Measurements from ENCODE around the gene VPS4B.

VPS4B gene

GRCh38 chr18:63407734-63408133, 14.5 kb downstream of the VPS4B start:
- Histone ChIP-seq H3K27me3 (ENCODE audit: insufficient read depth, low read depth, severe bottlenecking) (no peaks in the 10 kb centered on the region), H3K9me3 (ENCODE audit: severe bottlenecking) (no peaks in the 10 kb centered on the region), H3K27ac (no peak overlapping the region), H3K36me3 (peaks cover 71% of the 10 kb centered on the region), H3K4me3 (ENCODE audit: low read depth, low read length) (no peak overlapping the region)
- no peak for DNase-seq
- TF ChIP-seq, protein P1, sequence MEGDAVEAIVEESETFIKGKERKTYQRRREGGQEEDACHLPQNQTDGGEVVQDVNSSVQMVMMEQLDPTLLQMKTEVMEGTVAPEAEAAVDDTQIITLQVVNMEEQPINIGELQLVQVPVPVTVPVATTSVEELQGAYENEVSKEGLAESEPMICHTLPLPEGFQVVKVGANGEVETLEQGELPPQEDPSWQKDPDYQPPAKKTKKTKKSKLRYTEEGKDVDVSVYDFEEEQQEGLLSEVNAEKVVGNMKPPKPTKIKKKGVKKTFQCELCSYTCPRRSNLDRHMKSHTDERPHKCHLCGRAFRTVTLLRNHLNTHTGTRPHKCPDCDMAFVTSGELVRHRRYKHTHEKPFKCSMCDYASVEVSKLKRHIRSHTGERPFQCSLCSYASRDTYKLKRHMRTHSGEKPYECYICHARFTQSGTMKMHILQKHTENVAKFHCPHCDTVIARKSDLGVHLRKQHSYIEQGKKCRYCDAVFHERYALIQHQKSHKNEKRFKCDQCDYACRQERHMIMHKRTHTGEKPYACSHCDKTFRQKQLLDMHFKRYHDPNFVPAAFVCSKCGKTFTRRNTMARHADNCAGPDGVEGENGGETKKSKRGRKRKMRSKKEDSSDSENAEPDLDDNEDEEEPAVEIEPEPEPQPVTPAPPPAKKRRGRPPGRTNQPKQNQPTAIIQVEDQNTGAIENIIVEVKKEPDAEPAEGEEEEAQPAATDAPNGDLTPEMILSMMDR (IDR thresholded peaks at IDR 0.05; ENCODE audit: low read depth, low read length): no peak

GRCh38 chr18:63405986-63406385, 16.3 kb downstream of the VPS4B start:
- no peak overlapping the region for H3K4me3 ChIP-seq (ENCODE audit: low read depth, low read length)
- H3K36me3 ChIP-seq: peaks cover 83% of the 10 kb centered on the region
- no peak for DNase-seq
- no peaks in the 10 kb centered on the region for H3K9me3 ChIP-seq (ENCODE audit: severe bottlenecking)
- H3K27me3 ChIP-seq (ENCODE audit: insufficient read depth, low read depth, severe bottlenecking): no peaks in the 10 kb centered on the region
- no peak overlapping the region for H3K27ac ChIP-seq
- TF ChIP-seq, protein P1 (IDR thresholded peaks at IDR 0.05; ENCODE audit: low read depth, low read length): no peak

GRCh38 chr18:63402246-63403162, 19.8 kb downstream of the VPS4B start:
- H3K9me3 ChIP-seq (ENCODE audit: severe bottlenecking): no peaks in the 10 kb centered on the region
- no peak overlapping the region for H3K4me3 ChIP-seq (ENCODE audit: low read depth, low read length)
- TF ChIP-seq, protein P1 (IDR thresholded peaks at IDR 0.05; ENCODE audit: low read depth, low read length): no peak
- H3K27ac ChIP-seq: no peak overlapping the region
- H3K36me3 ChIP-seq: peaks cover 82% of the 10 kb centered on the region
- H3K27me3 ChIP-seq (ENCODE audit: insufficient read depth, low read depth, severe bottlenecking): no peaks in the 10 kb centered on the region
- DNase-seq: no peak

DNA sequence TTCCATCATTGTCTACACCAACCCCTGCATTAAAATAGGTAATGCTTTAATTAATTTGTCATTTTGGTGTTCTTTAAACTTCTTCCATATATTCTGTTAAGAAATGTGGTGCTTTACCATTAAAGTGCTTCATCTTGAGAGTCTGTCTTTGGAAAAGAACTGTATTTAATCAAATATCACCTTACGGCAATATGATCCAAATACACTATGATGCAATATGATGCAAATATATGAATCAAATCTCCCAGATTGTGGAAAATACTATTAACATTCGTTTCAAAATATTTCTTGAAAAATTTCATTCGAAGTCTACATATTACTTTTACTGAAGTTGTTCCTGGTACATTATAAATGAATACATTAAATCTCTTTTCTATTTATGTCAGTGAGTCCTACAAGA, 23.0 kb downstream of the VPS4B start:
- Histone ChIP-seq H3K27me3 (ENCODE audit: insufficient read depth, low read depth, severe bottlenecking) (no peaks in the 10 kb centered on the region), H3K36me3 (peaks cover 97% of the 10 kb centered on the region), H3K27ac (no peak overlapping the region), H3K4me3 (ENCODE audit: low read depth, low read length) (no peak overlapping the region), H3K9me3 (ENCODE audit: severe bottlenecking) (no peaks in the 10 kb centered on the region)
- DNase-seq: no peak
- TF ChIP-seq, protein P1 (IDR thresholded peaks at IDR 0.05; ENCODE audit: low read depth, low read length): no peak

GRCh38 chr18:63397349-63397748, 24.9 kb downstream of the VPS4B start:
- Histone ChIP-seq H3K36me3 (peaks cover 92% of the 10 kb centered on the region), H3K27ac (no peak overlapping the region), H3K4me3 (ENCODE audit: low read depth, low read length) (no peak overlapping the region), H3K9me3 (ENCODE audit: severe bottlenecking) (no peaks in the 10 kb centered on the region), H3K27me3 (ENCODE audit: insufficient read depth, low read depth, severe bottlenecking) (no peaks in the 10 kb centered on the region)
- TF ChIP-seq, protein P1 (IDR thresholded peaks at IDR 0.05; ENCODE audit: low read depth, low read length): no peak
- no peak for DNase-seq
